GM21447 (cell line): Measurements from ENCODE around the gene TSEN54.
"Not testable (repeated sequence)": the region's sequence is repeated elsewhere in the genome, so short reads cannot be mapped to it uniquely, and the experiment has no call there.

Experiments
- ATAC-seq: cut with Tn5 transposase; IDR thresholded peaks from one replicate; pipeline ENCODE4 v1.9.1; 2021; ENCODE audit not compliant: unreplicated experiment

Gene TSEN54

GRCh38 chr17:75517297-75517865 is 1.1 kb downstream of the TSEN54 start:
- no peak for ATAC-seq

GRCh38 chr17:75518201-75518600 is 1.9 kb downstream of the TSEN54 start:
- no peak for ATAC-seq

GRCh38 chr17:75518983-75519537 is 2.7 kb downstream of the TSEN54 start:
- ATAC-seq = no peak

GRCh38 chr17:75520413-75520812 is 4.1 kb downstream of the TSEN54 start:
- ATAC-seq = not testable (repeated sequence)

- no peak for ATAC-seq
Measured at GRCh38 chr17:75521290-75521689, 5.0 kb downstream of the TSEN54 start.

GRCh38 chr17:75521951-75522727 is 5.8 kb downstream of the TSEN54 start:
- ATAC-seq = no peak

GRCh38 chr17:75523647-75524046 is 7.3 kb downstream of the TSEN54 start:
- no peak for ATAC-seq

- no peak for ATAC-seq
Measured at GRCh38 chr17:75524269-75524969, 8.1 kb downstream of the TSEN54 start.

- ATAC-seq = peak; percentile 85
Measured at GRCh38 chr17:75524970-75525805, 8.9 kb downstream of the TSEN54 start, which contains the start of gene LLGL2. TSS of gene LLGL2 (plus strand) at chr17:75525697. CDS start at chr17:75543427, 17,730 bp downstream.

GRCh38 chr17:75525806-75526554 is 9.7 kb downstream of the TSEN54 start:
- no peak for ATAC-seq

GRCh38 chr17:75526555-75527270 is 10.4 kb downstream of the TSEN54 start:
- no peak for ATAC-seq

GRCh38 chr17:75530837-75531720 is 14.8 kb downstream of the TSEN54 start:
- no peak for ATAC-seq

- no peak for ATAC-seq
Measured at GRCh38 chr17:75531721-75532072, 15.4 kb downstream of the TSEN54 start.

GRCh38 chr17:75535119-75535537 is 18.8 kb downstream of the TSEN54 start:
- ATAC-seq = no peak

GRCh38 chr17:75535871-75536270 is 19.5 kb downstream of the TSEN54 start:
- ATAC-seq = no peak

GRCh38 chr17:75536366-75536765 is 20.0 kb downstream of the TSEN54 start:
- ATAC-seq = no peak

GRCh38 chr17:75539967-75540729 is 23.8 kb downstream of the TSEN54 start:
- no peak for ATAC-seq
